ENCODE measurements around the gene ZNF467.
A peak's percentile ranks its signal among the peaks of the same experiment; 100 is the strongest.

The ZNF467 gene

GRCh38 chr7:149785402-149785801, 12.0 kb upstream of the ZNF467 start:
- DNase-seq (ENCODE audit: low read depth), result no peak

GRCh38 chr7:149784251-149784608, 10.8 kb upstream of the ZNF467 start:
- no peak for DNase-seq (ENCODE audit: low read depth)

GRCh38 chr7:149783386-149784250, 10.2 kb upstream of the ZNF467 start:
- DNase-seq (ENCODE audit: low read depth), result no peak

GRCh38 chr7:149782682-149783345, 9.4 kb upstream of the ZNF467 start:
- no peak for DNase-seq (ENCODE audit: low read depth)

- DNase-seq (ENCODE audit: low read depth), result no peak
Observed at GRCh38 chr7:149781921-149782320, 8.5 kb upstream of the ZNF467 start.

- DNase-seq (ENCODE audit: low read depth), result no peak
Observed at GRCh38 chr7:149780636-149781419, 7.4 kb upstream of the ZNF467 start.

- DNase-seq (ENCODE audit: low read depth), result no peak
Observed at GRCh38 chr7:149780056-149780455, 6.7 kb upstream of the ZNF467 start.

- DNase-seq (ENCODE audit: low read depth), result no peak
Observed at GRCh38 chr7:149779502-149779805, 6.1 kb upstream of the ZNF467 start.

- no peak for DNase-seq (ENCODE audit: low read depth)
Observed at GRCh38 chr7:149778696-149779501, 5.5 kb upstream of the ZNF467 start.

GRCh38 chr7:149778327-149778637, 4.9 kb upstream of the ZNF467 start:
- no peak for DNase-seq (ENCODE audit: low read depth)

- DNase-seq (ENCODE audit: low read depth), result no peak
Observed at GRCh38 chr7:149777551-149778326, 4.4 kb upstream of the ZNF467 start.

GRCh38 chr7:149776848-149777407, 3.5 kb upstream of the ZNF467 start:
- DNase-seq (ENCODE audit: low read depth), result no peak

GRCh38 chr7:149776289-149776688, 2.9 kb upstream of the ZNF467 start:
- no peak for DNase-seq (ENCODE audit: low read depth)

- DNase-seq (ENCODE audit: low read depth), result no peak
Observed at GRCh38 chr7:149775176-149775556, 1.8 kb upstream of the ZNF467 start.

- no peak for DNase-seq (ENCODE audit: low read depth)
Observed at GRCh38 chr7:149774237-149775175, 1.1 kb upstream of the ZNF467 start.

GRCh38 chr7:149772956-149773434, 393 bp downstream of the ZNF467 start:
- DNase-seq (ENCODE audit: low read depth), result no peak

- DNase-seq (ENCODE audit: low read depth), result no peak
Observed at GRCh38 chr7:149772241-149772955, 990 bp downstream of the ZNF467 start.

- peak; percentile 6 for DNase-seq (ENCODE audit: low read depth)
Observed at GRCh38 chr7:149771720-149772240, 1.6 kb downstream of the ZNF467 start.
